IPS-18a (cell line): ENCODE data around the gene ACP4.

ENCODE experiments used
- H3K27ac ChIP-seq: one replicate; pipeline ENCODE4 v1.5.1; 2013; ENCODE audit warnings: low read length
- H3K27me3 ChIP-seq: one replicate; pipeline ENCODE4 v1.6.1; 2013; ENCODE audit warnings: mild to moderate bottlenecking, low read length; ENCODE audit not compliant: control insufficient read depth, insufficient read depth
- H3K36me3 ChIP-seq: one replicate; pipeline ENCODE4 v1.6.1; 2013; ENCODE audit warnings: low read depth, low read length; ENCODE audit not compliant: control insufficient read depth
- H3K4me1 ChIP-seq: one replicate; pipeline ENCODE4 v1.6.1; 2013; ENCODE audit warnings: low read depth, low read length; ENCODE audit not compliant: control insufficient read depth
- H3K4me3 ChIP-seq: one replicate; pipeline ENCODE4 v1.5.1; 2013; ENCODE audit warnings: low read length
- H3K9ac ChIP-seq: one replicate; pipeline ENCODE4 v1.6.1; 2013; ENCODE audit warnings: mild to moderate bottlenecking, low read length, moderate library complexity
- H3K9me3 ChIP-seq: one replicate; pipeline ENCODE4 v1.6.1; 2013; ENCODE audit warnings: low read depth, low read length; ENCODE audit not compliant: control insufficient read depth

The ACP4 gene

DNA sequence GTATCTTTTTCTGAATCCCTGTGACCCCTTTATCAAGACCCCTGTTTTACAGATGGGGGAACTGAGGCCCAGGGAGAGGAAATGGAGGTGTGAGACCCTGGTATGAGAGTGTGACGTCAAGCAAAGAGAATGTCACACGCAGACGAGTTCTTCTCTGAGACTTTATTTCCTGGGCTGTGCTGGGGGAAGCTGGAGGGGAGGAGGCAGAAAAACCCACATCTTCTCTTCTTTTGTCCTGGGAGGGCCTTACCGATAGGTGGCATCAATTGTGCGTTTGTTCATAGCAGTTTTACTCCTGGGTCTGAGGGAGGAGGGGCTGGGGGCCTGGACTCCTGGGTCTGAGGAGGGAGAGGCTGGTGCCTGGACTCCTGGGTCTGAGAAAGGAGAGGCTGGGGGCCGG lies 48.0 kb downstream of the ACP4 start:
- H3K4me3 ChIP-seq = no peak overlapping the region
- no peak overlapping the region for H3K9ac ChIP-seq
- H3K27ac ChIP-seq = no peak overlapping the region
- peaks cover 49% of the 10 kb centered on the region for H3K27me3 ChIP-seq
- H3K9me3 ChIP-seq = no peaks in the 10 kb centered on the region
- H3K36me3 ChIP-seq = no peaks in the 10 kb centered on the region
- no peaks in the 10 kb centered on the region for H3K4me1 ChIP-seq

DNA sequence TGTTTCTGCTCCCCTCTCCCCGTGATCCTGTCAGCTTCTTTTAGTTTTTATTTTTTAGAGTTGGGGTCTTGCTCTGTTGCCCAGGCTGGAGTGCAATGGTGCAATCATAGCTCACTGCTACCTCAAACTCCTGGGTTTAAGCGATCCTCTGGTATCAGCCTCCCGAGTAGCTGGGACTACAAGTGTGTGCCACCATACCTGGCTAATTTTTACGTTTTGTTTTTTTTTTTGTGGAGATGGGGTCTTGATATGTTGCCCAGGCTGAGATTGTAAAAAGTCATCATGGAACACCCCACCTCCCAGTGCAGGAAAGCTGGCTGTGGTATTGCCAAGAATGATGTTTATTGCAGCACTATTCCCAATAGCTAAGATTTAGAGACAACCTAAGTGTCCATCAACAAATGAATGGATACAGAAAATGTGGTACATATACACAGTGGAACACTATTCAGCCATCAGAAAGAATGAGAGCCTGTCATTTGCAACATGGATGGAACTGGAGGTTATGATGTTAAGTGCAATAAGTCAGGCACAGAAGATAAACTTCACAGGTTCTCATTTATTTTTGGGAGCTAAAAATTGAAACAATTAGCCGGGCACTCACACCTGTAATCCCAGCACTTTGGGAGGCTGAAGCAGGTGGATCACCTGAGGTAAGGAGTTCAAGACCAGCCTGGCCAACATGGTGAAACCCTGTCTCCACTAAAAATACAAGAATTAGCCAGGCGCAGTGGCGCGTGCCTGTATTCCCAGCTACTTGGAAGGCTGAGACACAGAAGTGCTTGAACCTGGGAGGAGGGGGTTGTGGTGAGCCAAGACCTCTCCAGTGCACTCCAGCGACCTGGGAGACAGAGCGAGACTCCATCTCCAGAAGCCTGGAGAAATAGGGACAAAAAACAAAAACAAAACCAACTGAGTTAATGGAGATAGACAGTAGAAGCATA lies 49.8 kb downstream of the ACP4 start:
- H3K27me3 ChIP-seq = peaks cover 46% of the 10 kb centered on the region

DNA sequence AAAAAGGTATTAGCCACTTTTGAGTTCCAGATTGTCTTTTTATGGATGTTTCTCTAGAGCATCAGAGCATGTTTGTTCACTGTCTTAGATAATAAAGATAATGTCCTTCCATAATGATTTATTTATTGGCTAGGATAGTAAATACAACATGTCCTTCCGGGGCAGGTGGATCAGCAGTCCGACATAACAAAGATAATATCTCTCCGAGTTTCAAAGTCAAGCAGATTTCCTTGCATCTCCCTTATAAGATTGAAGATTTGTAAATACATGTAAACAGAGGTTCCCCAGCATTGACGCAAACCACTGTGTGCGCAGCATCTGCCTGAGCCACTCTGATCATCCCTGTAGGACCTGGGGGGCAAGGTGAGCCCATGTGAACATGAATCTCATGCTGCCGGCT lies 51.9 kb downstream of the ACP4 start:
- H3K27ac ChIP-seq = no peak overlapping the region
- H3K4me3 ChIP-seq = no peak overlapping the region
- H3K9ac ChIP-seq = no peak overlapping the region
- no peaks in the 10 kb centered on the region for H3K4me1 ChIP-seq
- H3K9me3 ChIP-seq = no peaks in the 10 kb centered on the region
- no peaks in the 10 kb centered on the region for H3K36me3 ChIP-seq
- H3K27me3 ChIP-seq = peaks cover 30% of the 10 kb centered on the region

More for the DNA sequence above, 49.8 kb downstream of the ACP4 start:
- Histone ChIP-seq H3K4me3 (no peak overlapping the region), H3K36me3 (no peaks in the 10 kb centered on the region), H3K9me3 (no peaks in the 10 kb centered on the region), H3K9ac (no peak overlapping the region), H3K4me1 (no peaks in the 10 kb centered on the region), H3K27ac (no peak overlapping the region)

DNA sequence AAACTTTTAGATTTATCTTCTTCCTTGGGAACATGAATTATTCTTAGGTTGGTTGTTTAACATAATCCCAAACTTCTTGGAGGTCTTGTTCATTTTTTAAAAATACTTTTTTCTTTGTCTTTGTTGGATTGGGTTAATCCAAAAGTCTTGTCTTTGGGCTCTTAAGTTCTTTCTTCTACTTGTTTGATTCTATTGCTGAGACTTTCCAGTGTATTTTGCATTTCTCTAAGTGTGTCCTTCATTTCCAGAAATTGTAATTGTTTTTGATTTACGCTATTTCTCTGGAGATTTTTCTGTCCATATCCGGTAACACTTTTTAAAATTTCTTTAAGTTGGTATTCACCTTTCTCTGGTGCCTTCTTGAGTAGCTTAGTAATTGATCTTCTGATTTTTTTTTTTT lies 53.0 kb downstream of the ACP4 start:
- H3K4me1 ChIP-seq = no peaks in the 10 kb centered on the region
- H3K27me3 ChIP-seq = peaks cover 26% of the 10 kb centered on the region
- H3K9me3 ChIP-seq = no peaks in the 10 kb centered on the region
- no peak overlapping the region for H3K4me3 ChIP-seq
- no peak overlapping the region for H3K27ac ChIP-seq
- H3K36me3 ChIP-seq = no peaks in the 10 kb centered on the region
- no peak overlapping the region for H3K9ac ChIP-seq

DNA sequence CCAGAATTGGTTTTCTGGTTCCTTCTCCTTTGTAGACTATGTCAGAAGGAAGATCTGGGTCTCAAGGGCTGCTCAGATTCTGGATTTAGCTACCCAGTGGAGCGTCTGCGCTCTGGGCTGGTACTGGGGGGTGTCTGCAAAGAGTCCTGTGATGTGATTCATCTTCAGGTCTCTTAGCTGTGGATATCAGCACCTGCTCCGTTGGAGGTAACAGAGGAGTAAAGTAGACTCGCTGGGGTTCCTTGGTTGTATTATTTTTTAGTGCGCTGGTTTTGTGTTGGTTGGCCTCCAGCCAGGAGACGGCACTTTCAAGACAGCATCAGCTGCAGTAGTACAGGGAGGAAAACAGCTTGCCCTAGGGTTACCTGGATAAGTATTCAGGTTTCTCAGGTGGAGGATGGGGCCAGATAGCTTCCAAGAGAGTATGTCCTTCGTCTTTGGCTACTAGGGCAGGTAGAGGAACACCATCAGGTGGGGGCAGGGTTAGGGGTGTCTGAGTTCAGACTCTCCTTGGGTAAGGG lies 53.5 kb downstream of the ACP4 start:
- H3K27ac ChIP-seq = no peak overlapping the region
- H3K4me1 ChIP-seq = no peaks in the 10 kb centered on the region
- no peak overlapping the region for H3K4me3 ChIP-seq
- no peak overlapping the region for H3K9ac ChIP-seq
- peaks cover 26% of the 10 kb centered on the region for H3K27me3 ChIP-seq
- H3K9me3 ChIP-seq = no peaks in the 10 kb centered on the region
- H3K36me3 ChIP-seq = no peaks in the 10 kb centered on the region

DNA sequence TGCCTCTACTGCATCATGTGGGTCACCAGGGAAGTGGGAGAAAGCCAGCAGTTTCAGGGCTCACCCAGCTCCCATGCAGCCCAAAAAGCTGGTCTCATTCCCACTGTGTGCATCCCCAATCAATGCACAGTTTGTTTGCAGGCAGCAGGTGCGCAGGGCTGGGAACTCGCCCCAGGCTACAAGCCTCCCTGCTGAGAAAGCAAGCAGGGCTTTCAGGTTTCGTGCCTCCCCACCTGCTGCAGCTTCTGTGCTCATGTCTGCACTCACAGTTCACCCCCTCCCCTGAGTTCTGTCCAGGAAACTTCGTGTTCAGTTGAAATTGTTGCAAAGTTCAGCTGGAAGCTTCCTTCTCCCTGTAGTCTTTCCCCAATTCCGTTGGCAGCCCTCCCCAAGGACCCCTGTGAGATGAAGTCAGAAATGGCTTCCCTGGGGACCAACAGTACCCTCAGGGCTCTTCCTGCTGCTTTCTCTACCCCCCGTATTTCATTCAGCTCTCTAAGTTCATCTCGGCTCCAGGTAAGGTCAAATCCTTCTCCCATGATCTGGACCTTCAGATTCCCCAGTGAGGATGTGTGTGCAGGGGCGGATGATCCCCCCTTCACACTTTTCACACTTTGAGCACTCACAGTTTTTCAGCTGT lies 54.2 kb downstream of the ACP4 start:
- Histone ChIP-seq H3K4me3 (no peak overlapping the region), H3K9me3 (no peaks in the 10 kb centered on the region), H3K4me1 (no peaks in the 10 kb centered on the region), H3K27me3 (peaks cover 26% of the 10 kb centered on the region), H3K27ac (no peak overlapping the region), H3K36me3 (no peaks in the 10 kb centered on the region), H3K9ac (no peak overlapping the region)
